ENCODE data around the gene N4BP2.

Gene N4BP2

GRCh38 chr4:40205259-40206198, 148.9 kb downstream of the N4BP2 start:
- no peak for TF ChIP-seq POLR2A (IDR thresholded peaks at IDR 0.05; ENCODE audit: low read depth, low read length)
- DNase-seq (ENCODE audit: insufficient read length, low spot score) (no peak), FAIRE-seq (no peak)

- DNase-seq (ENCODE audit: insufficient read length, low spot score): no peak
- no peak for FAIRE-seq
- no peak for TF ChIP-seq POLR2A (IDR thresholded peaks at IDR 0.05; ENCODE audit: low read depth, low read length)
These were observed 149.8 kb downstream of the N4BP2 start for GRCh38 chr4:40206426-40206825.

All from H54 (cell line).